ENCODE data around the gene INMT.
"Not testable (repeated sequence)": the region's sequence is repeated elsewhere in the genome, so short reads cannot be mapped to it uniquely, and the experiment has no call there.

The INMT gene

GRCh38 chr7:30717181-30717580 is 34.8 kb upstream of the INMT start:
- TF ChIP-seq, protein P1, sequence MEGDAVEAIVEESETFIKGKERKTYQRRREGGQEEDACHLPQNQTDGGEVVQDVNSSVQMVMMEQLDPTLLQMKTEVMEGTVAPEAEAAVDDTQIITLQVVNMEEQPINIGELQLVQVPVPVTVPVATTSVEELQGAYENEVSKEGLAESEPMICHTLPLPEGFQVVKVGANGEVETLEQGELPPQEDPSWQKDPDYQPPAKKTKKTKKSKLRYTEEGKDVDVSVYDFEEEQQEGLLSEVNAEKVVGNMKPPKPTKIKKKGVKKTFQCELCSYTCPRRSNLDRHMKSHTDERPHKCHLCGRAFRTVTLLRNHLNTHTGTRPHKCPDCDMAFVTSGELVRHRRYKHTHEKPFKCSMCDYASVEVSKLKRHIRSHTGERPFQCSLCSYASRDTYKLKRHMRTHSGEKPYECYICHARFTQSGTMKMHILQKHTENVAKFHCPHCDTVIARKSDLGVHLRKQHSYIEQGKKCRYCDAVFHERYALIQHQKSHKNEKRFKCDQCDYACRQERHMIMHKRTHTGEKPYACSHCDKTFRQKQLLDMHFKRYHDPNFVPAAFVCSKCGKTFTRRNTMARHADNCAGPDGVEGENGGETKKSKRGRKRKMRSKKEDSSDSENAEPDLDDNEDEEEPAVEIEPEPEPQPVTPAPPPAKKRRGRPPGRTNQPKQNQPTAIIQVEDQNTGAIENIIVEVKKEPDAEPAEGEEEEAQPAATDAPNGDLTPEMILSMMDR (IDR thresholded peaks at IDR 0.05; ENCODE audit: insufficient read depth, low read depth, low read length, missing control alignments), result no peak
- peak; percentile 62 for DNase-seq (ENCODE audit: low read depth)
- H3K4me3 ChIP-seq (ENCODE audit: low read length), result no peak overlapping the region

DNA sequence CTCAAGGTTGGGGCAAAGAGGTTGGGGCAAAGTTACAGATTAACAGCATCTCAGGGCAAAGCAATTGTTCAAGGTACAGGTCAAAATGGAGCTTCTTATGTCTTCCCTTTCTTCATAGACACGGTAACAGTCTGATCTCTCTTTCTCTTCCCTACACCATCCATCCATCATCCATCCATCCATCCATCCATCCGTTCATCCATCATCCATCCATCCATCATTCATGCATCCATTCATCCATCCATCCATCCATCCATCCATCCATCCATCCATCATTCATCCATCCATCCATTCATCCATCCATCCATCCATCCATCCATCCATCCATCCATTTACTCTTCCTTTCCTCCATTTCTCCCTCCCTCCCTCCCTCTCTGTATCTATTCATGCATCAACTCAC is 32.5 kb upstream of the INMT start:
- not testable (repeated sequence) for H3K4me3 ChIP-seq (ENCODE audit: low read length)

GRCh38 chr7:30721211-30721610 is 30.7 kb upstream of the INMT start:
- TF ChIP-seq, protein P1 (IDR thresholded peaks at IDR 0.05; ENCODE audit: insufficient read depth, low read depth, low read length, missing control alignments), result no peak

More for the DNA sequence above, 32.5 kb upstream of the INMT start:
- DNase-seq (ENCODE audit: low read depth), result not testable (repeated sequence)

GRCh38 chr7:30722187-30722586 is 29.7 kb upstream of the INMT start:
- TF ChIP-seq, protein P1 (IDR thresholded peaks at IDR 0.05; ENCODE audit: insufficient read depth, low read depth, low read length, missing control alignments), result no peak
- no peak overlapping the region for H3K4me3 ChIP-seq (ENCODE audit: low read length)
- DNase-seq (ENCODE audit: low read depth), result no peak

More at GRCh38 chr7:30721211-30721610, 30.7 kb upstream of the INMT start:
- H3K4me3 ChIP-seq (ENCODE audit: low read length), result no peak overlapping the region
- no peak for DNase-seq (ENCODE audit: low read depth)

DNA sequence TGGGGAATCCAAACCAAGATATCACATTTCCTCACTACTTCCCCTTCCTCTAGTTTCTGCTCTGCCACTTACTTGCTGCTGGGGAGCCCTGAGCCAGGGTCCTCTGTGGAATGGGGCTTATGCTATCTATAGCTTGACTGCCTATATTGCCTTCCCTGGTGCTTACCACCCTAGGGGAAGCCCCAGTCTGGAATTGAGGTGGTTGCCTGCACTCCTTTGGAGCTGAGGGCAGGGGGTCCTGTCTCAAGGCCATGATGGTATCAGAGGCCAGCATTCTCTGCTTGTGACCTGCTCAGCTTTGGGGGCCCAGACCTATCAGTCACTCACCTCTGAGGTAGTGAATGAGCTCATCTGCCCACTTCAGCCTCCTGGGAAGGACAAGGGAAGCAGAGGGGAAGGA is 29.3 kb upstream of the INMT start:
- TF ChIP-seq, protein P1 (IDR thresholded peaks at IDR 0.05; ENCODE audit: insufficient read depth, low read depth, low read length, missing control alignments), result no peak
- H3K4me3 ChIP-seq (ENCODE audit: low read length), result no peak overlapping the region
- DNase-seq (ENCODE audit: low read depth), result no peak

DNA sequence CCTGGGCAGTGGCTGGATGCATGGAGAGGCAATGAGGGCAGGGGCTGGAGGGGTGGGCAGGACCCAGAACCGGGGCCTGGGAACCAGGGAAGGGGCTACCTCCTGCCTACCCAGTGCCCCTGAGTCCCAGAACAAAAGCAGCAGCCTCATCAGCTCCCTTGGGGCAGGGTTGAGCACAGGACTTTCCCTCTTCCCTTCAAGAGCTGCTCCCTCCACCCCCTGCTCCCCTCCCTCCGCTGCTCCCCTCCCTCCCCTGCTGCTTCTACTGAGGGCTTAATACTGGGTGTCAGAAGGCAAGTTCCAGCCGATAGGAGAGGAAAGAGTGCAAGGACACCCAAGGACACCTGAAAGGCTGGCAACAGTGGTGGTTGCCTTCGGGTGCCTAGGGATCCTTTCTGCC is 28.2 kb upstream of the INMT start:
- H3K4me3 ChIP-seq (ENCODE audit: low read length), result no peak overlapping the region
- TF ChIP-seq, protein P1 (IDR thresholded peaks at IDR 0.05; ENCODE audit: insufficient read depth, low read depth, low read length, missing control alignments), result no peak
- no peak for DNase-seq (ENCODE audit: low read depth)

- no peak for DNase-seq (ENCODE audit: low read depth)
- TF ChIP-seq, protein P1 (IDR thresholded peaks at IDR 0.05; ENCODE audit: insufficient read depth, low read depth, low read length, missing control alignments), result no peak
- no peak overlapping the region for H3K4me3 ChIP-seq (ENCODE audit: low read length)
Observed at GRCh38 chr7:30726296-30727006, 25.5 kb upstream of the INMT start.

Measured in epithelial cell of esophagus (primary cell).